ENCODE measurements around the gene SMAD7. TPM values are rescaled to one million over a fixed set of nuclear protein-coding genes. Genes with fewer than 3 reads are reported as not detected.

SMAD7 gene
- total RNA-seq (2013) = 12.4 TPM
- polyA plus RNA-seq (1 to 10 TPM; 1.4 to 9.4 (median 1.5) TPM), polyA minus RNA-seq (13.6 and 25.2 TPM in 2 replicates), total RNA-seq (60.7 to 385 (median 216) reads per million in 11 experiments)

- under 1% methylated on average over 60 of the region's 71 CpGs for WGBS (ENCODE audit: insufficient coverage)
- Mint-ChIP-seq H3K36me3 (peaks cover 21 to 25% of the 10 kb centered on the region in 2 donors), H3K27ac (peak within 1 kb of the TSS; percentile 19 to 84 (median 69)), H3K4me3 (peak within 1 kb of the TSS; percentile 98), H3K9me3 (no peaks in the 10 kb centered on the region), H3K27me3 (ENCODE audit: low read depth in 3 of 3) (peaks cover 5 to 18% (median 6%) of the 10 kb centered on the region in 3 donors), H3K4me1 (peaks cover 38% of the 10 kb centered on the region)
- Histone ChIP-seq H3K79me2 (ENCODE audit: insufficient read depth, low read length) (peaks cover 54% of the 10 kb centered on the region), H3K4me1 (ENCODE audit: control insufficient read depth in 1 of 2, insufficient read depth in 2 of 2, low read length in 2 of 2) (peaks cover 26 to 52% of the 10 kb centered on the region in 2 donors), H3K27ac (ENCODE audit: low read depth in 1 of 2, low read length in 2 of 2) (peak within 1 kb of the TSS in 1 of 2 donors; percentile 78), H3K9me3 (replicated peaks in 1 of 2; ENCODE audit: control insufficient read depth in 1 of 2, insufficient read depth in 1 of 2, low read length in 2 of 2) (no peaks in the 10 kb centered on the region), H3K36me3 (replicated peaks in 1 of 2; ENCODE audit: control insufficient read depth in 1 of 2, insufficient read depth in 2 of 2, low read length in 2 of 2) (peaks cover 0 to 14% of the 10 kb centered on the region in 2 donors), H3K27me3 (ENCODE audit: control insufficient read depth in 2 of 2, insufficient read depth in 2 of 2, low read length in 2 of 2) (peaks cover 0 to 2% of the 10 kb centered on the region in 2 donors), H4K20me1 (ENCODE audit: insufficient read depth, low read length) (peaks cover 53% of the 10 kb centered on the region), H2AFZ (ENCODE audit: insufficient read depth, low read depth, low read length, poor library complexity, severe bottlenecking) (peak within 1 kb of the TSS; percentile 71), H3K4me2 (replicated peaks; ENCODE audit: extremely low read depth, low read length, poor library complexity, severe bottlenecking) (peak within 1 kb of the TSS; percentile 100), H3K4me3 (replicated peaks in 1 of 3; ENCODE audit: low read depth in 2 of 3, low read length in 3 of 3) (peak within 1 kb of the TSS; percentile 78 to 95 (median 93)), H3K9ac (ENCODE audit: insufficient read depth, low read length, poor library complexity, severe bottlenecking) (peak within 1 kb of the TSS; percentile 80)
- intact Hi-C loops (cut with micrococcal nuclease) = loop anchor here (5.0 to 10.0 kb wide), 4 partner anchors 42 to 544 kb away; partner anchors contain the start of gene RPL17 (in 1 of the 2)
- TF ChIP-seq, protein P1, sequence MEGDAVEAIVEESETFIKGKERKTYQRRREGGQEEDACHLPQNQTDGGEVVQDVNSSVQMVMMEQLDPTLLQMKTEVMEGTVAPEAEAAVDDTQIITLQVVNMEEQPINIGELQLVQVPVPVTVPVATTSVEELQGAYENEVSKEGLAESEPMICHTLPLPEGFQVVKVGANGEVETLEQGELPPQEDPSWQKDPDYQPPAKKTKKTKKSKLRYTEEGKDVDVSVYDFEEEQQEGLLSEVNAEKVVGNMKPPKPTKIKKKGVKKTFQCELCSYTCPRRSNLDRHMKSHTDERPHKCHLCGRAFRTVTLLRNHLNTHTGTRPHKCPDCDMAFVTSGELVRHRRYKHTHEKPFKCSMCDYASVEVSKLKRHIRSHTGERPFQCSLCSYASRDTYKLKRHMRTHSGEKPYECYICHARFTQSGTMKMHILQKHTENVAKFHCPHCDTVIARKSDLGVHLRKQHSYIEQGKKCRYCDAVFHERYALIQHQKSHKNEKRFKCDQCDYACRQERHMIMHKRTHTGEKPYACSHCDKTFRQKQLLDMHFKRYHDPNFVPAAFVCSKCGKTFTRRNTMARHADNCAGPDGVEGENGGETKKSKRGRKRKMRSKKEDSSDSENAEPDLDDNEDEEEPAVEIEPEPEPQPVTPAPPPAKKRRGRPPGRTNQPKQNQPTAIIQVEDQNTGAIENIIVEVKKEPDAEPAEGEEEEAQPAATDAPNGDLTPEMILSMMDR (IDR thresholded peaks at IDR 0.05) = no peak
- DNase-seq = no peak
These were observed at the start of gene SMAD7 for GRCh38 chr18:48950536-48951447. Gene SMAD7, minus strand, starts transcription at chr18:48950965. Its CDS starts 541 bp downstream, at chr18:48950424.

DNA sequence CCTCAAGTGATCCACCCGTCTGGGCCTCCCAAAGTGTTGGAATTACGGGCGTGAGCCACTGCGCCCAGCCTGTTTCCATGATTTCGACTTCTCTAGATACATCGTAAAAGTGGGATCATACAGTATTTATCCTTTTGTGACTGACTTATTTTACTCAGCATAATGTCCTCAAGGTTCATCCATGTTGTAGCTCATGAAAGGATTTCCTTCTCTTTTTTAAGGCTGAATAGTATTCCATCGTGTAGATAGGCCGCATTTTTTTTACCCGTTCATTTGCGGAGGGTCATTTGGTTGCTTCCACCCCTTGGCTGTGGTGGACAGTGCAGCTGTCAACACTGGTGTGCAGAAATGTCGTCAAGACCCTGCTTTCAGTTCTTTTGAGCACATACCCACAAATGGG, 48.8 kb upstream of the SMAD7 start:
- H3K4me1 Mint-ChIP-seq = peaks cover 17% of the 10 kb centered on the region
- Histone ChIP-seq H3K27me3 (ENCODE audit: control insufficient read depth in 2 of 2, insufficient read depth in 2 of 2, low read length in 2 of 2) (no peaks in the 10 kb centered on the region), H3K4me1 (ENCODE audit: control insufficient read depth in 1 of 2, insufficient read depth in 2 of 2, low read length in 2 of 2) (peaks cover 13 to 14% of the 10 kb centered on the region in 2 donors), H3K27ac (ENCODE audit: low read depth in 1 of 2, low read length in 2 of 2) (no peak overlapping the region), H3K4me2 (replicated peaks; ENCODE audit: extremely low read depth, low read length, poor library complexity, severe bottlenecking) (no peak overlapping the region), H3K79me2 (ENCODE audit: insufficient read depth, low read length) (no peaks in the 10 kb centered on the region), H3K9ac (ENCODE audit: insufficient read depth, low read length, poor library complexity, severe bottlenecking) (no peak overlapping the region), H3K9me3 (replicated peaks in 1 of 2; ENCODE audit: control insufficient read depth in 1 of 2, insufficient read depth in 1 of 2, low read length in 2 of 2) (no peaks in the 10 kb centered on the region), H3K36me3 (replicated peaks in 1 of 2; ENCODE audit: control insufficient read depth in 1 of 2, insufficient read depth in 2 of 2, low read length in 2 of 2) (no peaks in the 10 kb centered on the region), H2AFZ (ENCODE audit: insufficient read depth, low read depth, low read length, poor library complexity, severe bottlenecking) (no peak overlapping the region), H3K4me3 (replicated peaks in 1 of 3; ENCODE audit: low read depth in 2 of 3, low read length in 3 of 3) (no peak overlapping the region), H4K20me1 (ENCODE audit: insufficient read depth, low read length) (no peaks in the 10 kb centered on the region)
- H3K36me3 Mint-ChIP-seq = no peaks in the 10 kb centered on the region
- 86% methylated on average over 7 of the region's 11 CpGs for WGBS (ENCODE audit: insufficient coverage)
- intact Hi-C loops (cut with micrococcal nuclease) = no loop called here
- DNase-seq = no peak
- H3K9me3 Mint-ChIP-seq = peaks cover 0 to 3% (median 0%) of the 10 kb centered on the region in 7 donors
- TF ChIP-seq, protein P1 (IDR thresholded peaks at IDR 0.05) = no peak
- no peak overlapping the region for H3K27ac Mint-ChIP-seq
- H3K27me3 Mint-ChIP-seq (ENCODE audit: low read depth in 3 of 3) = peaks cover 0 to 10% (median 7%) of the 10 kb centered on the region in 3 donors
- no peak overlapping the region for H3K4me3 Mint-ChIP-seq
